Activated gamma-delta T cell (primary cell): ENCODE measurements around the gene AURKA.
"Not testable (repeated sequence)": the region's sequence is repeated elsewhere in the genome, so short reads cannot be mapped to it uniquely, and the experiment has no call there.

Source experiments
- DNase-seq: peaks from one replicate; lab custom pipeline; 2025; lab: John Stamatoyannopoulos, UW

The AURKA gene

DNA sequence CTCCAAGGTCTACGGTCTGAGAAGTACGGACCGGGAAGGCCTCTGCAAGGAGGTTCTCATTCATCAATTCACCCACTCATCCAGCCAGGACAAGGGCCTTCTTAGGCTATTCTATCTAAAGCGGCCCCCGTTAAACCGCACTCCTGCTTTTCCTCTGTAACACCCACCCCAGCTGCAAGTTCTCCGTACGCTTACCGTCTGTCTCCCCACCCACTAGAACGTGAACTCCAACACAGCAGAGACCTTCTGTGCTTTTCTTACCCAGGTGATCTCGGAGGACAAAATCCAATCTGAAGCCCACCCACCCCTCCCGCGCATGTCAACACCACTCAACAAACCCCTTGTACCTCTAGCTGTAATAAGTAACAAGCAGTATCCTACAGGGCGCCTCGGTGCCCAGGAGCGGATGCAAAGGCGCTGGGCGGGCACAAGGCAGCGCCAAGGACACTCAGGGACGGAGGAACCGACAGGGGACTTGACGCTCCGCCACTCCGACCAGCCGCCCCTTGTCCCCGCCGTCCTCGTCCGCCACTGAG is 351 bp downstream of the AURKA start:
- DNase-seq: no peak

DNA sequence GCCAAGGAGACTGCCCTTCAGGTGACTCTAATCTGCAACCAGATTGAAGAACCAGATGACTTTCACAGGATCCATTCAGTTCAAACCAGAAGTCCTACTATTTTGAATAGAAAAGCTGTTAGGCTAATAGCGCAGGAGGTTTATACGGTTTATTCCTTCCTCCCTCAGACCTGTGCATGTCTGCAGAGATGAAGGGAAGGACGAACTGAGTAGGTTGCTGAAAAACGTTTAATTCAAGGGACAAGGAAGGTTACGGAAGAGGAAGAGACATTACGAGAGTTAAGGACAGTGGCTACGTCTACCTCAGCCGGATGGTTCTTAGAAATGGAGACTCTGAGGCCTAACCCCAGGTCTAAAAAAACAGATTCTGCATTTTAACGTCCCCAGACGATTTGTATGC is 978 bp downstream of the AURKA start:
- no peak for DNase-seq

DNA sequence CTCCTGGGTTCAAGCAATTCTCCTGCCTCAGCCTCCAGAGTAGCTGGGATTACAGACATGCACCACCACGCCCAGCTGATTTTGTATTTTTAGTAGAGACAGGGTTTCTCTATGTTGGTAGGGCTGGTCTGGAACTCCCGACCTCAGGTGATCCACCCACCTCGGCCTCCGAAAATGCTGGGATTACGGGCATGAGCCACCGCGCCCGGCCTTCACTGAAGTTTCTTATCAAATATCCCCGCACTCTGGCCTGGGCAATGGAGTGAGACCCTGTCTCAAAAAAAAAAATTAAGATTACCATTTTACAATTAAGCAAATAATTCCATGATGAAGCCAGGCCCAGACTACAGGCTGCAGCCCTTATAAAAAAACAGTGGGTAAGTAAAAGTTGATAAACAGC is 1.6 kb downstream of the AURKA start:
- not testable (repeated sequence) for DNase-seq

DNA sequence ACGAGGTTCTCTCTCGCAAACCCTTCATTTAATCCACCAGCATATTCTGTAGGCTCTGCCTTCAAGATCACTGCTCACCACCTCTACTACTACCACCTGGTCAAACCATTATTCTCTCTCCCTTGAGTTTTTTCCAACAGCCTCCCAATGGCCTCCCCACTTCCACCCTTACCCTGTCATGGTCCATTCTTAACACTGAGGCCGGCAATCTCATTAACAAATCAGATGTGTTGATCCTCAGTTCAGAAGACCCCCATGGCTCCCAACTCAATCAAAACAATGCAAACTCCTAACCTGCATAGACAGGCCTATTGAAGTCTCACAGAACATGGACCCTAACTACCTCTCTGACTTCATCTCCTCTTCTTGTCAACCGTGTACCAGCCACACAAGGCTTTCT is 2.2 kb downstream of the AURKA start:
- no peak for DNase-seq

DNA sequence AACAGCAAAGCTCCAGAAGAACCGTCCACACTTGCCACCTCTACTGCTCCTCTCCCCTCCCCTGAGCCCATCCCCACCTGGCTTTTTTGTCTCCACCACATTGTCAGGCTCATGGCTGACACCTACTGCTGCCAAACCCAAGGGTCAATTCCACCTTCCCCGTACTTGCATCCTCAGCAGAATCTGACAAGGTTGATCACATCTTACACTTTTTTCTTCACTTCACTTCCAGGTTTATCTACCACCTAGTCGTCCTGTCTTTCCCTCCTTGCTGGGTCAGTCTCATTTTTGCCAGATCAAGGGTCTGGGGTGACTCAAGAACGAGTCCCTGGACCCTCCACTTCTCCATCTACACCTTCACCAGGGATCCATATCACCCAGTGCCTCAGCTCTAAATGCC is 3.1 kb downstream of the AURKA start:
- DNase-seq: no peak

DNA sequence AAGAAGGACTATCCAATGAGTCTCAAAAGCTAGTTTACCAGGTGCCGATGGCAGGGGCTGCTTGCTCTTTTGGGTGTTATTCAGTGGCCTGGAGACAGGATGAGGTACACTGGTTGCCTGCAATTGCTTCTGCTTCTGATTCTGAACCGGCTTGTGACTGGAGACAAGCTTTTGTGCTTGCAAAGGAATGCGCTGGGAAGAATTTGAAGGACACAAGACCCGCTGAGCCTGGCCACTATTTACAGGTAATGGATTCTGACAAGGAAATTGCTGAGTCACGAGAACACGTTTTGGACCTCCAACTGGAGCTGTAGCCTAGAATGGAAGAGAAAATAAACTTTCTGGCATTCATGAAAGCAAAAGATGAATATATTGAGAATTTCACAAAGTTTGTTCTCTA is 5.8 kb downstream of the AURKA start:
- no peak for DNase-seq

DNA sequence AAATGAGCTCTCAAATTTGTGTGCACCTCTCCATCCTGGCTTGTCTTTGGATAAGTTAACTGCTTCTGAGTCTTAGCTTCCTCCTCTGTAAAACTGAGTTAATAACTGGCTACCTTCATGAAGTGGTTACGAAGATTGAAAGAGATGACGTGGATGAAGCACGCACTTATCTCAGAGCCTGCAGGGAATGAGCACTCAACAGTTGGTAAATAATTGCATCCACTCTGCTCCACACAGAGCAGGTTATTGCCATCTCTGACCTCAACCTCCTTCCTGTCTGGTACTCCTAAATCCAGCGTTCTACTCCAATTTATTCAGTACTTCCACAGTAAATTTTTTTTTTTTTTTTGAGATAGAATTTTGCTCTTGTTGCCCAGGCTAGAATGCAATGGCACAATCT is 6.9 kb downstream of the AURKA start:
- DNase-seq: no peak

DNA sequence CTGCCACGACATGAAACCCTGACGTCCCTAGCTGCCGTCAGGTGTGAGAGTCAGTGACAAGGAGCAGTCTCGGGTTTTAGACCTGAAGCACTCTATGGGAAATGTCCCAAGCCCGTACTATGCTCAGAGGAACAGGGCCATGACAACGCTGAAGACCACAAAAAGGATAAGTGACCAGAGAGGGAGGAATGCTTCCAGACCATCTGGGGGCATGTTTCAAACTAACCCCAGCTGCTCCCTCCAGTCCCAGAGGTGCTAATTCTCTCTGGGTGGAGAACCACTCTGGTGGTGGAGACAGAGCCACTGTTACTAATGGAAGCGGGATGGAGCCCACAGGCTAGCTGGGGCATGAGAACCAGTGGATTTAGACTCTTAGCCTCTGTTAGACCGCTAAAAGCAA is 8.7 kb downstream of the AURKA start:
- no peak for DNase-seq

DNA sequence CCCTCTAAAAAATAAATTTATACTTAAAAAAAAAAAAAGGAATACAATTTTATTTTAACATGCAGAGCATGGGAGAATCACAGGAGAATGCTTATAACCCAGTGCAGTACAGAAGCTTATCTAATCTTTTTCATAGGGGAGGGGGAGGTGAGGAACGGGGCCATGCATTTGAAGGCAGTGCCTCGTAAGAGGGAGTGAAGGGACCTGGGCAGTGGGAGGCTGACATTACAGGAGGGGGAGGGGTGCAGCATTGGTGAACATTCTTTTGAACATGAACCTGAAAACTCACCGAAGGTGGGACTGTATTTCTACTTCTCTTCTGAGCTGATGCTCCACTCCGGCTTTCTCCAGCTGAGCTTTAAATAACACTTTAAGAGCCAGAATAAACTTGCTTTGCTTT is 9.3 kb downstream of the AURKA start:
- DNase-seq: no peak

DNA sequence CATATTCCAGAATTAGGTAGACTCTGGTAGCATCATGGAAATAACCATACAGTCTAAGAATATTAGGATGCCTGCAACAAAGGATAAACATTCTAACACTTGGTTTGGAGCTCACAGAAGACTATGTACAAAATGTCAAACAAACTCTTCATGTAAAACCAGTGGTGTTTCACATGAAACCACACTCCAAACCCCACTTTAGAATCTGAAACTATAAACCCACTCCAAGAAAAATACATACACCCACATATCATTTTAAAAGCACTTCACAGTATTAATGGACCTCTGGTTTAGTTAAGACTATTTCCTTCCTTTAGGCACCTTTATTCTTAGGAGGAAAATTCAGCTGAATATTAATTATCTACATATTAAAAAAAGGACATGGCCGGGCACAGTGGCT is 10.5 kb downstream of the AURKA start:
- no peak for DNase-seq

DNA sequence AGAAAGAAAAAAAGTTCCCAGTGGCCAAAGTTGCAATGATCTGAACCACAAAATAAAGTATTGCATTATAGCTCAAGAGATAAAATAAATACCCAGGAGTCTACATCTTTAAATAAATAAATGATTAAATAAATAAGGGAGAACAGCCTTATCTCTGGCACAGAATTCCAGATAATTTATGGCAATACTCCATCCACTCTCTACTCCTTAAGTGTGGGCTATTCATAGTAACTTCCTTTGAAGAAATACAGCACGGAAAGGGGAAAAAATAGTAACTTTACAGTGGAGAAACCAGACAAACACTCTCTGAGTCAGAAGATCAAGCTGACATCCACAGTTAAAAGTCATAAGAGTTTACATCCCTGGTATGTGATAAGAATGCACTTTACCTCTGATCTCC is 11.6 kb downstream of the AURKA start:
- DNase-seq: no peak

DNA sequence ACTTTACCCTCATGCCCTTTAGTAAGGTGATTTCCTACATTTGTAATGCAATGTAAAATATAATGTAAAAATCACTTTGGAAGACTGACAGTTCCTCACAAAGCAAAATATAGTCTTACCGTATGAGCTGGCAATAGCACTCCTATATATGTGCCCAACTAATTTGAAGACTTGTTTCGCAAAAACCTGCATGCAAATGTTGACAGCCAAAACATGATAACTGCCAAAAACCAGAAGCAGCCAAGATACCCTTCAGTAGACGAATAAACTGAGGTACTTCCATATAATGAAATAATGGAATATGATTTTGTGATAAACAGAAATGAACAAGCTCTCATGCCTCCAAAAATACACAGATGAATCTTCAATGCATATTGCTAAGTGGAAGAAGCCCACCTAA is 13.6 kb downstream of the AURKA start:
- DNase-seq: no peak

DNA sequence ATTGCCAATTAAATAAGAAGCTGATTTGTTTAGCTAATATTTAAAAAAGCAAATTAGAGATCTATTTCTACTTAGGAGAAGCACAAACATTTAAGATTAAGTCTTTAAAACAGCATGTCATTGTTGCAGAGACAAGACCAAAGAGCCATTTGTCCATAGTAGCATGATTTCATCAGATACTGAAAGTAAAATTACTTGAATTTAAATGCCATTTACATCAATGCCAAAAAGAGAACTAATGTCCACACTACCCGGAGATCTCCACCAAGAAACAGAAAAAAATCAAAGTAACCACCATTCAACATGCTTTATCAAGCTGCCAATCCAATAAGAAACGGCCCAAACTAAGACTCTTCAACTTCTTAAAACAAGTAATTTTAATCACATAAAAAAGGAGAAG is 15.7 kb downstream of the AURKA start:
- no peak for DNase-seq

DNA sequence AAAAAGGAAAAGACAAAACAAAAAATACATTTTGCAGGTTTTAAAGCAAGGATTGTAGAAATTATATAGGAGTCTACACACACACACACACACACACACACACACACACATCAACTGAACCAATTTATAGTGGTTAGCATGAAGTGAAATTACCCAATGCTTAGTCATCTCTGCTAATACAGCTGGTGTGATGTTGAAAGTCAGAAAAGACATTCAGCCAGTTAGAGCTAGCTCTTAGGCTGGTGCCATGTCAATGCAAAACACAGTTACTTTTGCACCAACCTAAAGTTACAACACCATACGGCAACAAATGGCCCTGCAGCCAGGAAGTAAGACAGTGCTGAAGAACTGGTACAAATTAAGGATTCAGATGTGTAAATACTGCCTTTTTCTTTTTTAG is 18.1 kb downstream of the AURKA start:
- DNase-seq: no peak

DNA sequence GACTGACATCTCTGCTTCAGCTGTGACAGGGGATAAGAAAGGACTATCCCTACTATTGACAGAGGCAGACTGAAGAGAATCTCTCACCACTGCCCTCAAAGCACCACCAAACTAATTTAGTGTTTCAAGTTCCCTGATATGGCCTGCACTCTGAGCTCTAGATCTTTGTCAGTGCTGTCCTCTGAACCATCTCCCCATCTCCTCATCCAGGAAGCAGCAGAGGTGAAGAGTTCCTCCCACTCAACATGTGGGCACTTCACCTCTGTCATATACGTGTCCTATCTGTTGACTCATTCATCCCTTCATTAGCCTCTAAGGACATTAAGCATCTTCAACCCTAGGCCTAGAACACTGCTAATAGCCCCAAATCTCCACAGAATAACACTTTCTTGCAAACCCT is 19.2 kb downstream of the AURKA start:
- DNase-seq: no peak

DNA sequence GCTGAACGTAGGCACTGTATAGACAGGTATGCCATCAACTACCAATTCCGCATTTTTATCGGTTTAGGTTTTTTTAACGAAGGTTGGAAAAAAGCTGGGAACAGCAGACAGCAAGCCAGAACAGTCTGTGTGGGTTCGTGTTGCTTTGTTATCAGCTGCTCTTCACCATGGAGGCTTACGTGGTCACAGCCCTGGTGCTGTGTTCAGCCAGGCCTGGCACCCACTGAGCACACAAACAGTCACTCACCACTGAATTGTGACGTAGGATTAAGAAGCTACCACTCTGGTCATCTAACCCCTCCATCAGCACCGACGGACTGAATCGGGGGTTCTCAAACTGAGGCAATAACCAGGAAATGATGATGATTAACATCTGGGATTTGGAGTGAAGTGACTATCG is 20.0 kb downstream of the AURKA start:
- no peak for DNase-seq

DNA sequence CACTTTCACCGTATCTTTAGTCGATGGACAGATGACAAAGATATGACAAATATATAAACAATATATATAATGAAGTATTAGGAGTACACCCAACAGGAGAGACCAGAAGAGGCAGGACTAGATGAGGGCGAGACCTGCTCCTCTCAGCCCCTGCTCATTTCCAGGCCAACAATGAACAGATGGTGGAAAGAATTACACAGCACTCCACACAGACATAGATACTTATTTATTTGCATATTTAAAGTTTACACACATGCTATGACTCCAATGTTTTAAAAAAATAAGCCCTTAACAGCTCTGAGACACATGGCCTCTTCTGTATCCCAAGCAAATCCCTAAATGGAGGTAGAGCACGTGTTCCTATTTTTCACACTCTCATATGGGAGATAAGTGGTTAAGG is 22.8 kb downstream of the AURKA start:
- no peak for DNase-seq

DNA sequence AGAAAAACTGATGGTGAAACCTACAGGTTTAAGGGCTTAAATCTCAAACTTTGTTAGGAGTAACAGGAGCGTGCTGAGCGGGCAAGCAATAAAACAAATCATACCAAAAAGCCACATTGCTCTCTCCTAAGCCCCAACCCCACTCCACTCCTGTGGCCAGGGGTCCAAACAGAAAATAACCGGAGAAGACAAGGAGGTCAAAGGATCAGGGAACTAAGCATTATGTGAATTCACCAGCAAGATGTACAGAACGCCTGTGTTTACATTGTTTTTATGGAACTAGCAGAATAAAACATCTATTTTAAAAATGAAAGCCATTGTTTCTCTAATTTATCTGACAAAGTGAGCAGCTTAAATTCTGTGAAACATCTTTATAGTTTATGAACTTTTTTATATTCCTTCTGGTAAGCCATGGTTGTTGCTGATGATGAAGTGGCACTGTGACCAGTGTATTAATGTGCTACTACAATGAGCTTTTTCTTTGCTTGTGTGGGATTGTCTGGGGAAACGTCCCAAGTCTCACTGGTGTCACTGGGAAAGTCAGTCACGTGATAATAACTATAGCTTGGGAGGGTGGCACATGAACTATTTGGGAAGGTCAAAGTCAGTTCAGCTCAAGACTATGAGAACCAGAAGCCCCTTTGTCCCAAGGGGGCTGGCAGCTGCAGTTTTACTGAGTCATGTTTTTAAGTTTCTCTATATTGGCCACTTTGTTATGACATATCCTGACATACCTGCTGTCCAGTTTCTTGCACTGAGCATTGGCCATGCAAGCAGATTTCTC is 23.5 kb downstream of the AURKA start:
- DNase-seq: no peak

DNA sequence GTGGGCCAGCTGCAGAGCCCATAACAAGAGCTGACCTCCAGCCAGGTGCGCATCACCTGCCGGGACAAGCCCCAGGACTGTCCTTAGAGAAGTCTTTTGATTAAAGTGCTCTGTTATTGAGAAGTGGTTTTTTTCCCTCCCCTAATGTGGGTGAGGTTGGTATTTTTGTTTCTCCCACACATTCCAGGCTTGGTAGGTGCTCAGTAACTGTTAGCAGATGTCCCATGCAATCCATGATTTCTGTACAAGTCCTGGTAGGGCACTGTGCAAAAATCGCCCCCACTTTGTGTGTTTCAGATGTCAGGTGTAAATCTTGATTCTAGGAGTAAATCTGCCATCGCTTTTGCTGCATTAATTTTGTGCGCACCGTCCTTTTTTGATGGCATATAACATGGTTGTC is 28.5 kb downstream of the AURKA start:
- no peak for DNase-seq

DNA sequence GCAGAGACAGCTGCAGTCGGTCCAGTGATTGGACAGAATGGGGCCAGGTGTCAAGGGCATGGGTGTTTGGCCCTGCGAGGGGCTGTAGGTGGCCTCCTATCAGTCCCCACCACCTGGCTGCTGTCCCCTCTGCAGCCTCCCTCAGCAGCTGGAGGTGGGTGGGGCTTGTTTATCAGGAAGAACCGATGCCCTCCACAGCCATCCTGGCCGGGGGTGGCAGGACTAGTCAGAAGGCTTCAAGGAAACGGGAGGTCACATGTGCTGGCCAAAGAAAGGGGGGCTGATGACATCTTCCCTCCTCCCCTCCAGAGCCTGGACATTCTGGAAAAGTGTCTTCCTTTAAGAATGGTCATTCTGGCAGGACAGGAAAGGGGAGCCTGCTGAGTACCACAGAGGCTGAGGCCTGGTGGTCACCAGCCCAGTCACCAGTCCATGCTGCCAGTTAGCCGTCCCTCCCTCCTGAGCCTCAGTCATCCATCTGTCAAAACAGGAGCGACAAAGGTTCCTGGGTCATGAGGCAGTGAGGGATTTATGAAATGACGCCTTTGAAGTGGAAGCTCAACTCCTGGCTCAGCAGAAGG is 29.1 kb downstream of the AURKA start:
- DNase-seq: no peak

DNA sequence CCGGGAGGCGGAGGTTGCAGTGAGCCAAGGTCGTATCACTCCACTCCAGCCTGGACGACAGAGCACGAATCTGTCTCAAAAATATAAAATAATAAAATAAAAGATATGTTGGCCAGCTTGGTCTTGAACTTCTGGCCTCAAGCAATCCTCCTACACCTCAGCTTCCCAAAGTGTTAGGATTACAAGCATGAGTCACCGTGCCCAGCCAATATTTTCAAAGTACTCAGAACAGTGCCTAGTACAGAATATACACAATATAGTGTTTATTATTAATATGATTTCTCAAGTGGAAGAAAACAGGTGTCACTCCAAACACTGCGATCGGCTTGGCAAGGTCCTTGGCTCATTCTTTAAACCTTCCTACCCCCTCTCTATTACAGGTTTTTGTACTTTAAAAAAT is 30.1 kb downstream of the AURKA start:
- no peak for DNase-seq

DNA sequence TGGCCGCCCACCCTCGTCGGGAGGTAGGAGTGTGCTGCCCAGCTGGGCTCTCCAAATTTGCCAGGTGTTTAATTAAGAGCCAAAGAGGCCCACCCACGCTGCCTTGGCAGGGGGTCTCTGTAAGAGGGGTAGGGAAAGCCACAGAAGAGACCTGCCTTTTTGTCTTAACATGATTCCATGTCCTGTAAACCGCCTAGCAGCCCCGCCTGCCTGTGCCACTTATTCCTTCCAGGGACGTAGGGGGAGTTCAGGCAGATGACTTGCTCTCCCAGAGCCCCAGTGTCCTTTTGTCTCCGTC is 31.2 kb downstream of the AURKA start:
- no peak for DNase-seq

DNA sequence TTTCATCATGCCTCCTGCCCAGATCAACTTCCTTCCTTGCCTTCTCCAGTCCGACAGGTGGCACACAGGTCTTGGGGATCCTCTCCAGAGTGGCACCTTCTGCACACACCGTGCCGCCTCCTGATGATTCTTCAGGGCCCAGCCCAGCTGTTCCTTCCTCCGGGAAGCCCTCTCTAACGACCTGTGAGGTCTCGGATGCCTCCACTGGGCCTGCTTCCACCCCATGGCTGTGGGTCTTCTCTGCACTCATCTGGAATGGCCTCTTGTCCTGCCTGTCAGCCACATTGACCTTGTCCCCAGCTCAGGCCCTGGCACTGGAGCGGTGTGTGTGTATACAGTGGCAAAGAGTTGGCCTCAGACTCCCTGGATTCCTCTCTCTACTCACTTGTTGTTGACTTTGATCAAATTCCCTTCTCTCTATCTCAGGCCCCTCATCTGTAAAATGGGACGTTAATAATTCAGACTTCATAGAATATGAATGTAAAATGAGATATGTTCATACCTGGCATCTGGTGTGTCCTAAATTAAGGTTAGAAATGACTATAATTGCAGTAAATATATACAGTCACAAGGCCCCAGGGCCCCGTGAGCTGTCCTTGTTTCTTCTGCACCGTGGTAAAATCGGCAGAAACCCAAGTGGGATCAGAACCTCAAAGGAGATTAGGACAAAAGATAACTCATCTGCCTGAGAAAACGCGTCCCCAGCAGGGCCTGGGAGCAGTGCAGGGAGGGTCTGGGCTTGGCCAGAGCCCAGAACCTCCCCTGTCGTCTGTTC is 31.7 kb downstream of the AURKA start:
- DNase-seq: no peak
